Inferior parietal cortex (tissue), 1 donor: ENCODE data around the gene PKP3.
"Not testable (repeated sequence)": the region's sequence is repeated elsewhere in the genome, so short reads cannot be mapped to it uniquely, and the experiment has no call there.

ENCODE experiments used
- DNase-seq: peaks from one replicate; pipeline ENCODE4 v3.0.0-alpha.2; 2016; ENCODE audit errors: extremely low spot score

Gene PKP3

DNA sequence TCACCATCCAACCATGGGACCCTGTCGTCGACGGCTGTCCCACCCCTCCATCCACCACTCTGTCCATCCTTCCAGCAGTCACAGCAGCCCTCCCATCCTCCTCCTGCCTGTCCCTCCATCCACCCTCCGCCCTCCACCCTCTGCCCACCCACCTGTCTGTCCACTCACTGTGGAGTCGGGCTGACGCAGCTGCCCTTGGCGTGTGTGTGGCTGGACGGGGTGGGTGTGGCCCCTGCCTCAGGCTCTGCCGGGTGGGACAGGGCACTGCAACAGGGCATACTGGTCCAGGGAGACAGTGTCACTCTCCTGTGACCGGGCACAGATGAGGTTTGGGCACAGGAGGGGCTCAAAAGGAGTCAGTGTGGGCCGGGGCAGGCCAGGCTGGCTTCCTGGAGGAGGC, 1.9 kb downstream of the PKP3 start:
- no peak for DNase-seq

DNA sequence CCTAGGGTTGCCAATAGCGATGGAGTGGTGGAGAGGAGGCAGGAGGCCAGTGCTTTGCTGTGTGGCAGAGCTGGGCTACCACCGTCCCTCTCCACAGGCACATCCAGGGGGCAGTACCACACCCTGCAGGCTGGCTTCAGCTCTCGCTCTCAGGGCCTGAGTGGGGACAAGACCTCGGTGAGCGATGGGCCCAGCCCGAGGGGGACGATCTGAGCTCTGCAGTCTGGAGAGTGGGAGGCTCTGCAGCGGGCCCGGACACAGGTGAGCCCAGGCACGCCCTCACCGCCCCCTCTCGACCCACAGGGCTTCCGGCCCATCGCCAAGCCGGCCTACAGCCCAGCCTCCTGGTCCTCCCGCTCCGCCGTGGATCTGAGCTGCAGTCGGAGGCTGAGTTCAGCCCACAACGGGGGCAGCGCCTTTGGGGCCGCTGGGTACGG, 2.5 kb downstream of the PKP3 start:
- no peak for DNase-seq

DNA sequence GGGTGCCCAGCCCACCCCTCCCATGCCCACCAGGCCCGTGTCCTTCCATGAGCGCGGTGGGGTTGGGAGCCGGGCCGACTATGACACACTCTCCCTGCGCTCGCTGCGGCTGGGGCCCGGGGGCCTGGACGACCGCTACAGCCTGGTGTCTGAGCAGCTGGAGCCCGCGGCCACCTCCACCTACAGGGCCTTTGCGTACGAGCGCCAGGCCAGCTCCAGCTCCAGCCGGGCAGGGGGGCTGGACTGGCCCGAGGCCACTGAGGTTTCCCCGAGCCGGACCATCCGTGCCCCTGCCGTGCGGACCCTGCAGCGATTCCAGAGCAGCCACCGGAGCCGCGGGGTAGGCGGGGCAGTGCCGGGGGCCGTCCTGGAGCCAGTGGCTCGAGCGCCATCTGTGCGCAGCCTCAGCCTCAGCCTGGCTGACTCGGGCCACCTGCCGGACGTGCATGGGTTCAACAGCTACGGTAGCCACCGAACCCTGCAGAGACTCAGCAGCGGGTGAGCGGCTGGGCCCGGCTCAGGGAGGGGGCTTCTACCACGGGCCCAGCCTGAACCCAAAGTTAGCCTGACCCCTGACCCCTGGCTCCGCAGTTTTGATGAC, 3.0 kb downstream of the PKP3 start:
- DNase-seq = no peak

DNA sequence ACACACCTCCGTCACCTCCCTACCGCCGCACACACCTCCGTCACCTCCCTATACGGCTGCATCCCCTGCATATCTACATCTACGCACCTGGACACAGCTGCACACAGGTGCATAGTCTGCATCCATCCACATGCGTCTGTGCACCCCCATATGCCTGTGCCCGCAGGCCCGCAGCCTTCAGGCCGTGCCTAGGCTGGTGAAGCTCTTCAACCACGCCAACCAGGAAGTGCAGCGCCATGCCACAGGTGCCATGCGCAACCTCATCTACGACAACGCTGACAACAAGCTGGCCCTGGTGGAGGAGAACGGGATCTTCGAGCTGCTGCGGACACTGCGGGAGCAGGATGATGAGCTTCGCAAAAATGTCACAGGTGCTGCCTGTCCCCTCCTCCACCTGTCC, 4.8 kb downstream of the PKP3 start:
- DNase-seq = no peak

DNA sequence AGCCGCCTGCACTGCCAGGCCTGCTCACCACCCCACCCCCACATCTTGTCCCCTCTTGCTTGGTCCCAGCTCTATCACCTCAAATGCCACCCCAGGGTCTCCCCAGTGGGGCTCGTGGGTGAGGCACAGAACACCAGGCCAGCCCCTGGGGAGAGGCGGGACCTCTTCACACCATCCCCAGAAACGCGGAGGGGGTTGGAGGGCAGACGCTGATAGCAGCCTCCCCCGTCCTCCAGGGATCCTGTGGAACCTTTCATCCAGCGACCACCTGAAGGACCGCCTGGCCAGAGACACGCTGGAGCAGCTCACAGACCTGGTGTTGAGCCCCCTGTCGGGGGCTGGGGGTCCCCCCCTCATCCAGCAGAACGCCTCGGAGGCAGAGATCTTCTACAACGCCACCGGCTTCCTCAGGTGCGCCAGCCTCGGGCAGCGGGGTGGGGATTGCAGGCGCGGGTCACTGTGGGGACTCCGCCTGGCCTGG, 5.8 kb downstream of the PKP3 start:
- DNase-seq = no peak

DNA sequence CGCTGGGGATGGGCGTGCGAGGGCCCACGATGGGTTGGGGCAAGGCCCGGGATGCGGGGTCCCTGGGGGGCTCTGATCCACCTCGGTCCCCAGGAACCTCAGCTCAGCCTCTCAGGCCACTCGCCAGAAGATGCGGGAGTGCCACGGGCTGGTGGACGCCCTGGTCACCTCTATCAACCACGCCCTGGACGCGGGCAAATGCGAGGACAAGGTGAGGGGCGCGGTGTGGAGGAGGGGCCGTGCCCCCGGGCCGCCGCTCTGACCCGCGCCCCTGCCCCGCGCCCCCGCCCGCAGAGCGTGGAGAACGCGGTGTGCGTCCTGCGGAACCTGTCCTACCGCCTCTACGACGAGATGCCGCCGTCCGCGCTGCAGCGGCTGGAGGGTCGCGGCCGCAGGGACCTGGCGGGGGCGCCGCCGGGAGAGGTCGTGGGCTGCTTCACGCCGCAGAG, 6.3 kb downstream of the PKP3 start:
- no peak for DNase-seq

DNA sequence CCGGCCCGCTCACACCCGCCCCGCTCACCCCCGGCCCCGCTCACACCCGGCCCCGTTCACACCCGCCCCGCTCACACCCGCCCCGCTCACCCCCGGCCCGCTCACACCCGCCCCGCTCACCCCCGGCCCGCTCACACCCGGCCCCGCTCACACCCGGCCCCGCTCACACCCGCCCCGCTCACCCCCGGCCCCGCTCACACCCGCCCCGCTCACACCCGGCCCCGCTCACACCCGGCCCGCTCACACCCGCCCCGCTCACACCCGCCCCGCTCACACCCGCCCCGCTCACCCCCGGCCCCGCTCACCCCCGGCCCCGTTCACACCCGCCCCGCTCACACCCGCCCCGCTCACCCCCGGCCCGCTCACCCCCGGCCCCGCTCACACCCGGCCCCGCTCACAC, 7.2 kb downstream of the PKP3 start:
- not testable (repeated sequence) for DNase-seq

GRCh38 chr11:403021-403760, 9.2 kb downstream of the PKP3 start:
- no peak for DNase-seq

DNA sequence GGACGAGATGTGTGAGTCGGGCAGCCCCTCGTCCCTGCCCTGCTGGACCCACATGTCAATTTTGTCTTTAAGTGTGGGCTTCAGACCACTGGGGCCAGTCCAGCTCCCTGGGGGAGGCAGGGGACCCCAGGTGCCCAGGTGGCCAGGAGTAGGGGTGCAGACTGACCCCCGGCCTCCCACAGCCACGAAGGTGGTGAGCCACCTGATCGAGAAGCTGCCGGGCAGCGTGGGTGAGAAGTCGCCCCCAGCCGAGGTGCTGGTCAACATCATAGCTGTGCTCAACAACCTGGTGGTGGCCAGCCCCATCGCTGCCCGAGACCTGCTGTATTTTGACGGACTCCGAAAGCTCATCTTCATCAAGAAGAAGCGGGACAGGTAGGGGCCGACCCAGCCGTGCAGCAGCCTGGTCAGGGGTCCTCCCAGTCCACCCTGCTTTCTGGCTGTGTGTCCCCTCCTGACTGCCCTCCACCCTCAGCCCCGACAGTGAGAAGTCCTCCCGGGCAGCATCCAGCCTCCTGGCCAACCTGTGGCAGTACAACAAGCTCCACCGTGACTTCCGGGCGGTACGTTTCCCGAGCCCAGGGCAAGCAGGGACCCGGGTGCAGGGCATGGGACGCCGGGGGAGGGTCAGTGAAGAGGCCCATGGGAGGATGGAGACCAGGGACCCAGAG, 9.9 kb downstream of the PKP3 start:
- DNase-seq = no peak

DNA sequence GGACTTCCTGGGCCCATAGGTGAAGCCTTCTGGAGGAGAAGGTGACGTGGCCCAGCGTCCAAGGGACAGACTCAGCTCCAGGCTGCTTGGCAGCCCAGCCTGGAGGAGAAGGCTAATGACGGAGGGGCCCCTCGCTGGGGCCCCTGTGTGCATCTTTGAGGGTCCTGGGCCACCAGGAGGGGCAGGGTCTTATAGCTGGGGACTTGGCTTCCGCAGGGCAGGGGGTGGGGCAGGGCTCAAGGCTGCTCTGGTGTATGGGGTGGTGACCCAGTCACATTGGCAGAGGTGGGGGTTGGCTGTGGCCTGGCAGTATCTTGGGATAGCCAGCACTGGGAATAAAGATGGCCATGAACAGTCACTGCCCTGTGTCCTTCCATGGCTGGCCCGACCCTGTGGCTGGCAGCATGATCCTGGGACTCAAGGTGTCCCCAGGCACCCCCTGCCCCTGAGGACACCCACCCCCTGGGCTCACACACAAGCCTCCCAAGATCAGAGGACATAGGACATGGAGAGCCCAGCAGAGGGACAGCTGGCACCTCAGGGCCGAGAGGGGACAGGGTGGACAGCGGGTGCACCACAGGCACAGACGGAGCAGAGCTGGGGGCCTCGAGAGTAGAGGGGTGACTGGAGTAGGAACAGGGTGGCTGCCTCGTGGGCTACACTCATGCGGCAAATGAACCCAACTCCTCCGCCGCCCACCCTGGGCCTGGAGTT, 10.7 kb downstream of the PKP3 start:
- DNase-seq = no peak

DNA sequence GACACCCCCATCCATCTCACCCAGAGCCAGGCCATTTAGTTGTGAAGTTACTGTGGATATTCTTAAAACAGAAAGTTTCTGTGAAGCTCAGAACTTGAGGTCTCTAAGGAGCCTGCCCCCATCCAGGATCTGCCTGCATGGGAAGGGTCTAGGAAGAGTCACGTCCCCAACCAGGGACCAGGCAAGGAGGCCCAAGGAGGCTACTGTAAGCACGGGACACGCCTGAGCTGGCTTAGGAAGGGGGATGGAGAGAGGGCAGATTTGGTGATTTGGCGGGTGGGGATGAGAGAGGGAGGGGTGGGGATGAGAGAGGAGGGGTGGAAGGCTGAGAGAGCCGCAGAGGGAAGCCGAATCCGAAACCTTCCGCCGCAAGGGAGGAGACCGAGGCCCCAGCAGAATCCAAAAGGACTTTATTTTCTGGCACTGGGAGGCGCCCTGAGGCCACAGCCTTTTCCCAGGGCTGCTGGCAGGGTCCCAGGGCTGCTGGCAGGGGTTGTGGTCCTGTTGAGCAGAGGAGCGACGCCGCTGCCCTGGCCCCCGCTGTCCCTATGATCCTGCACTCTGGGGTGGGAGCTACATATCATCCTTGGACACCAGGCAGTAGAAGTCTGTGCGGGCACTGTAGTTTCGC, 11.4 kb downstream of the PKP3 start:
- DNase-seq = no peak

DNA sequence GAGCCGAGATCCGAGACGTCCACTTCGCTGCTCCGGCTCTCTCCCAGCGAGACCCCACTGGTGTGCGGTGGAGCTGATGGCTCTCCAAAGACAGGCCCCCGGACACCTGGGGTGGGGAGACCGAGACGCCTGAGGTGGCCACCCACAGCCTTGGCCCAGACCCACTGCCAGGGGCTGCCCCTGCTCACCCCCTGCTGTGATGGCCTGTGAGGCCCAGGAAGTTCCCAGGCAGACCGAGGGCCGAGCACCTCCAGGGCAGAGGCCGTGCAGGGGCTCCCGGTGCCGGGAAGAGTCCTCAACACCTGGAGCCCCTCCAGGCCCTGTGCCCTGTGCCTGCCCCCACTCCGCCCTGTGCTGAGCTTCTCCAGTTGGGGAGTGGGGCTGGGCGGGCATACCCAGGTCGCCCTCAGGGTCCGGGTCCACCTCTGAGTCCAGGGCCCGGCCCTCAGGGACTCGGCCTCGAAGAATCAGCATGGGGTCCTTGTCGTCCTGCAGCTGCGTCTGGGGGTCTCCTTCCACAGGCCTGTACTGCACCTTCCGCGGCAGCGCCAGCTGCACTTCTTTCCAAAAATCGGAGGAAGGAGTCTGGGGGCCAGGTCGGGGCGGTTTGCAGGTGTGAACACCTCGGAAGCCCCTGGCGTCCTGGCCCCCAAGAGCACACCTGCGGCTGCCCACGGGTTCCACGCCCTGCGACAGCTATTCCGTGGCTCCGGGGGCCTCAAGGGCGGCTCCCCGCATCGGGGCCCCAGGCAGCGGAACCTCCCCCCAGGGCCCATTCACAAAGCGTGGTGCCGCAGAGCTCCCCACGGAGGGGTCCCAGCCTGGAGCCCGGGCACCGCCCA, 12.2 kb downstream of the PKP3 start:
- no peak for DNase-seq

- DNase-seq = no peak
Observed at GRCh38 chr11:406796-407650, 13.0 kb downstream of the PKP3 start.

DNA sequence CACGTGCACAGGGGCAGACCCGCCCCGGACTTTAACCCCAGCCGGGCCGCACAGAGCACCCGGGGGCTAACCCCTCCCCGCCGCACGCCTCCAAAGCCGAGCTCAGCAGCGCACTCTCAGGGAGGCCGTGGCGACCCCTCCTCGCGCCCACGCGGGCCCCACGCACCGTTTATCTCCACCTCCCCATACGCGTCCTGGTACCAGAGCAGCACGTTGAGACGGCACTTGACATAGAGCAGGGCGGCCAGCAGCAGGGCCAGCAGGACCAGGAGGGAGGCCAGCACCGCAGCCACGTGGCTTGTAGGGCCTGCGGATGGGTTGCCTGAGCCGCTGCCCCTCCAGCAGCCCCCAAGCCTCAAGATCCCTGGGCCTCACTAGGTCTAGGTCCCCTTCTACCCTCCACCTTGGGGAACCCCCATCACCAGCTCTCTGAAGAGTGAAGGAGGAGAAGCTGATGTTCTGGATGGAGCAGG, 13.7 kb downstream of the PKP3 start:
- DNase-seq = no peak

DNA sequence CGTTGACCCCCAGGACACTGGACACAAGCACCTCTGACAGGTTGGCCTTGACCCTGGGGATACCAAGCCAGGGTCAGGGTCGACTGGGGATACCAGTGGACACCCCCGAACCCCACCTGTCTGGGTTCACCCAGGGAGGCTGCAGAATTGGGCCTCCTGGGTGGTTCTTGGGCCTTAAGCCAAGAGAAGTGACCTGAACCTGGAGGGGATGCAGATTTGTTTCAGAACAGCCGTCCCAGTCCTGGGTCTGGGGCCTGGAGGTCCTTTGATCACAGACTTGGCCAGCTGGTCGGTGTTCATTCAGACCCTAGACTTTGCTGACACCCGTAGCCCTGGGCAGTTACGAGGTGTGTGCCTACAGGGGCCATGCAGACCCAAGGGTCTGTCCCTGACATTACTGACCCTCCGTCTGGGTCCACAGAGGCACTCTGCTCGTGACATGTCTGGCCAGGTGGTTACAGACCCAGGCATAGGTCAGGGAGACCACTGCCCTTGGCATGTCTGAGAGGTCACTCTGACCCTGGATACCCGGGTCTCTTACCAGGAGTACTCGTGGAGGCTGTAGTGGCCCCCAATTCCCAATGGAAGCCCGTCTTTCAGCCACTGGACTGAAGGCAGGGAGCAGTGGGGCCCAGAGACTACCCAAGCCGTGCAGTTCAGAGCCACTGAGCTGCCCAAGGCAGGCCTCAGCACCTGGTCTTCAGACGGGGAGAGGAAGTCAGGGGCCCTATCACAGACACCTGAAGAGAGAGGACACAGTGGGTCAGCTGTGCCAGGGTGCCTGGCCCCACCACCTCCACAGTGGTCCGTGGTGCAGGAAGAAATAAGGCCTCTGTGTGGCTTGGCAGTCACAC, 14.4 kb downstream of the PKP3 start:
- no peak for DNase-seq

DNA sequence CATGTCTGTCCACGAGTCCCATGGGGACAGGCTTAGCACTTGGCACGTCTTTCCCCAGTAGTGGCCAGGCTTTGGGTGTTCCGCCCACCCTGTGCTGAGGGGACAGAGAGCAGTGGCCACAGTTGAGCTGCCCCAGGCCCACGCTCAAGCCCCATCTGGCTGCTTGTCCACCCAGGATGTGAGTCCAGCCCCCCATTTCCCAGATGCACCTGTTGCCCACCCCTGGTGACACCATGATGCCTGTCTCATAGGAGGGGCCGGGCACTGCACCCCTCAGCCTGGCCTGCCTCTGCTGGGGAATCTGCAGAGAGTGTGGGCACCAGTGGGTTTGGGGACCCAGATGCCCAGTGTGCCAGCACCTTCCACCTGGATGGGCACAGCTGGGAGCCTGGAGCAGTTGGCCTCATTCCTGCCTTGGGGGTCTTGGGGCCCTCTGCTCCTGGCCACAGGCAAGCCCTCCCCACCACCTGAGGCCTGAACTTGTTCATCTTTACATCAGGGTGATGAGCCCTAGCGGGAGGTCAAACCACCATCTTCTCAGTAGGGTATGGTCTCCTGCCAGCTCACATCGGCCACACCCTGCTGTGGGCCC, 15.1 kb downstream of the PKP3 start:
- no peak for DNase-seq

- no peak for DNase-seq
Observed at GRCh38 chr11:409600-410483, 15.8 kb downstream of the PKP3 start.
